Activated CD4-positive, alpha-beta T cell treated with anti-CD3 and anti-CD28 coated beads for 36 hours (primary cell): ENCODE data around the gene ACAT2. TPM values are rescaled to one million over a fixed set of nuclear protein-coding genes. Genes with fewer than 3 reads are reported as not detected.

Experiments
- ATAC-seq: fragments of 200-7000 bp; cut with Tn5 transposase; one replicate; pipeline ENCODE4 v1.10.0; 2021; ENCODE audit warnings: mild to moderate bottlenecking, moderate library complexity
- CTCF ChIA-PET: fragments of 350-600 bp; sonication (Branson Sonifier 250); formaldehyde crosslinking; loops from one replicate; lab custom pipeline; 2021; ENCODE audit warnings: antibody characterized with exemption; lab: Charles Lee
- POLR2A ChIA-PET: fragments of 350-600 bp; sonication (Branson Sonifier 250); formaldehyde crosslinking; loops from one replicate; lab custom pipeline; 2021; ENCODE audit warnings: antibody characterized with exemption, inconsistent platforms; lab: Charles Lee
- DNase-seq: peaks from one replicate; pipeline ENCODE4 v3.0.0-alpha.2; 2020
- H3K27ac Mint-ChIP-seq: one replicate; pipeline ENCODE4 v1.8.0; 2021; ENCODE audit warnings: mixed read lengths
- H3K27me3 Mint-ChIP-seq: one replicate; pipeline ENCODE4 v1.8.0; 2021; ENCODE audit warnings: mixed read lengths
- H3K36me3 Mint-ChIP-seq: one replicate; pipeline ENCODE4 v1.8.0; 2021; ENCODE audit warnings: low read depth, mixed read lengths
- H3K4me1 Mint-ChIP-seq: one replicate; pipeline ENCODE4 v1.8.0; 2021; ENCODE audit warnings: mixed read lengths
- H3K4me3 Mint-ChIP-seq: one replicate; pipeline ENCODE4 v1.8.0; 2021; ENCODE audit warnings: mild to moderate bottlenecking, moderate library complexity, mixed read lengths
- H3K9me3 Mint-ChIP-seq: one replicate; pipeline ENCODE4 v1.8.0; 2021; ENCODE audit warnings: low read depth, mixed read lengths
- intact Hi-C, 2 experiments: fragments of 100-400 bp; cut with DNase I in 1 of 2; cut with micrococcal nuclease in 1 of 2; formaldehyde crosslinking; loops; one replicate each; pipeline versions ENCODE4 v1.14.2 to v1.15.1; 2022 to 2024; cut with DNase I, micrococcal nuclease
- total RNA-seq, 2 experiments: library from RNA; stranded (reverse); gene quantifications; one replicate each; pipeline ENCODE4 v1.2.3, GENCODE V29; 2021

ACAT2 gene
- total RNA-seq, 2 experiments from 2014 or later = 55.0 to 82.1 TPM

GRCh38 chr6:159769470-159769869 lies 7.6 kb downstream of the ACAT2 start:
- DNase-seq (no peak), ATAC-seq (peak; percentile 86)
- no peak overlapping the region for H3K27ac Mint-ChIP-seq
- no peaks in the 10 kb centered on the region for H3K27me3 Mint-ChIP-seq
- POLR2A ChIA-PET = interaction anchor here (0.6 to 0.7 kb wide), 2 partner anchors 8 to 38 kb away, joined by 3 read pairs; no protein-coding TSS in a partner anchor
- H3K9me3 Mint-ChIP-seq = peaks cover 2% of the 10 kb centered on the region
- H3K4me3 Mint-ChIP-seq = no peak overlapping the region
- H3K4me1 Mint-ChIP-seq = peaks cover 17% of the 10 kb centered on the region
- CTCF ChIA-PET = interaction anchor here (0.6 to 1.4 kb wide), 5 partner anchors 11 to 37 kb away, joined by 3 to 5 read pairs (median 3); no protein-coding TSS in a partner anchor
- peaks cover 62% of the 10 kb centered on the region for H3K36me3 Mint-ChIP-seq
- intact Hi-C loops = no loop called here

GRCh38 chr6:159772196-159772595 lies 10.4 kb downstream of the ACAT2 start:
- POLR2A ChIA-PET = interaction anchor here (1.1 to 1.2 kb wide), 2 partner anchors 10 kb away, joined by 4 read pairs; partner anchors contain the start of gene ACAT2
- intact Hi-C loops = no loop called here
- ATAC-seq = no peak
- no peak for DNase-seq
- H3K4me3 Mint-ChIP-seq = no peak overlapping the region
- no peaks in the 10 kb centered on the region for H3K27me3 Mint-ChIP-seq
- H3K4me1 Mint-ChIP-seq = peaks cover 10% of the 10 kb centered on the region
- H3K36me3 Mint-ChIP-seq = peaks cover 48% of the 10 kb centered on the region
- H3K9me3 Mint-ChIP-seq = peaks cover 2% of the 10 kb centered on the region
- H3K27ac Mint-ChIP-seq = no peak overlapping the region
- CTCF ChIA-PET = no interaction called here

GRCh38 chr6:159777240-159777904 lies 15.5 kb downstream of the ACAT2 start:
- ATAC-seq (no peak), DNase-seq (no peak)
- Mint-ChIP-seq H3K27ac (peak overlapping the region; percentile 6), H3K36me3 (peaks cover 51% of the 10 kb centered on the region), H3K9me3 (no peaks in the 10 kb centered on the region), H3K4me3 (no peak overlapping the region), H3K27me3 (no peaks in the 10 kb centered on the region), H3K4me1 (peaks cover 9% of the 10 kb centered on the region)
- CTCF ChIA-PET = interaction anchor here (1.1 kb wide), 1 partner anchor 74 kb away, joined by 3 read pairs; no protein-coding TSS in a partner anchor
- intact Hi-C loops = no loop called here
- POLR2A ChIA-PET = interaction anchor here (0.9 to 1.0 kb wide), 2 partner anchors 11 to 16 kb away, joined by 3 read pairs; partner anchors contain the start of gene ACAT2

GRCh38 chr6:159778131-159778530 lies 16.3 kb downstream of the ACAT2 start:
- no peaks in the 10 kb centered on the region for H3K27me3 Mint-ChIP-seq
- CTCF ChIA-PET = no interaction called here
- H3K4me3 Mint-ChIP-seq = no peak overlapping the region
- POLR2A ChIA-PET = no interaction called here
- H3K27ac Mint-ChIP-seq = peak overlapping the region; percentile 17
- DNase-seq (no peak), ATAC-seq (no peak)
- H3K4me1 Mint-ChIP-seq = peaks cover 17% of the 10 kb centered on the region
- peaks cover 59% of the 10 kb centered on the region for H3K36me3 Mint-ChIP-seq
- no peaks in the 10 kb centered on the region for H3K9me3 Mint-ChIP-seq
- intact Hi-C loops = no loop called here

- intact Hi-C loops = no loop called here
- Mint-ChIP-seq H3K4me1 (peaks cover 20% of the 10 kb centered on the region), H3K4me3 (no peak overlapping the region), H3K36me3 (peaks cover 61% of the 10 kb centered on the region), H3K9me3 (no peaks in the 10 kb centered on the region), H3K27me3 (no peaks in the 10 kb centered on the region), H3K27ac (peak overlapping the region; percentile 17)
- DNase-seq = no peak
- ChIA-PET POLR2A (no interaction called here), CTCF (no interaction called here)
- ATAC-seq = no peak
Observed at GRCh38 chr6:159778542-159779103, 16.8 kb downstream of the ACAT2 start.

- POLR2A ChIA-PET = interaction anchor here (2.4 to 5.6 kb wide), 3 partner anchors 28 to 95 kb away, joined by 15 to 44 read pairs (median 24); partner anchors contain the start of genes ACAT2, SOD2 and WTAP
- Mint-ChIP-seq H3K4me1 (peaks cover 60% of the 10 kb centered on the region), H3K36me3 (peaks cover 75% of the 10 kb centered on the region), H3K4me3 (peak overlapping the region; percentile 86), H3K27me3 (no peaks in the 10 kb centered on the region), H3K9me3 (no peaks in the 10 kb centered on the region), H3K27ac (peak overlapping the region; percentile 99)
- intact Hi-C loops = loop anchor here in 1 of 2 experiments (2.0 to 5.0 kb wide), 3 partner anchors 36 to 971 kb away; partner anchors contain the start of gene EZR
- CTCF ChIA-PET = no interaction called here
- DNase-seq (peak; percentile 38), ATAC-seq (no peak)
Observed at GRCh38 chr6:159788276-159788675, 26.4 kb downstream of the ACAT2 start.

- intact Hi-C loops = loop anchor here (1.0 to 5.0 kb wide), 7 partner anchors 27 to 972 kb away; partner anchors contain the start of genes ACAT2 (in 2 of the 2), WTAP (in 2 of the 2), EZR (in 1 of the 2) and IGF2R (in 1 of the 2)
- DNase-seq = peak; percentile 49
- POLR2A ChIA-PET = interaction anchor here (1.3 to 5.6 kb wide), 4 partner anchors 28 to 180 kb away, joined by 5 to 44 read pairs (median 20); partner anchors contain the start of genes ACAT2, IGF2R, SOD2 and WTAP
Observed at GRCh38 chr6:159788753-159789376, 27.0 kb downstream of the ACAT2 start.

GRCh38 chr6:159789377-159790148 lies 27.7 kb downstream of the ACAT2 start, which contains the start of gene TCP1:
Gene TCP1, minus strand, starts transcription at chr6:159789602. Its CDS starts 134 bp downstream, at chr6:159789468.
- peaks cover 62% of the 10 kb centered on the region for H3K4me1 Mint-ChIP-seq
- ChIA-PET CTCF (interaction anchor here (0.6 to 2.9 kb wide), 12 partner anchors 8 to 184 kb away, joined by 3 to 13 read pairs (median 4); no protein-coding TSS in a partner anchor), POLR2A (interaction anchor here (0.5 to 5.6 kb wide), 14 partner anchors 19 to 731 kb away, joined by 3 to 44 read pairs (median 4); partner anchors contain the start of genes ACAT2, IGF2R, SOD2 and WTAP)
- DNase-seq = peak; percentile 100
- intact Hi-C loops = loop anchor here (1.0 to 5.0 kb wide), 10 partner anchors 27 to 972 kb away; partner anchors contain the start of genes ACAT2 (in 2 of the 2), SOD2 (in 2 of the 2), WTAP (in 2 of the 2) and EZR (in 1 of the 2)
- peak within 1 kb of the TSS; percentile 86 for H3K4me3 Mint-ChIP-seq
- H3K27me3 Mint-ChIP-seq = no peaks in the 10 kb centered on the region
- peak within 1 kb of the TSS; percentile 99 for H3K27ac Mint-ChIP-seq
- H3K36me3 Mint-ChIP-seq = peaks cover 78% of the 10 kb centered on the region
- ATAC-seq = peak; percentile 89
- H3K9me3 Mint-ChIP-seq = no peaks in the 10 kb centered on the region

More at GRCh38 chr6:159788753-159789376, 27.0 kb downstream of the ACAT2 start:
- no peaks in the 10 kb centered on the region for H3K9me3 Mint-ChIP-seq
- H3K27me3 Mint-ChIP-seq = no peaks in the 10 kb centered on the region
- peak overlapping the region; percentile 86 for H3K4me3 Mint-ChIP-seq
- H3K27ac Mint-ChIP-seq = peak overlapping the region; percentile 99
- H3K36me3 Mint-ChIP-seq = peaks cover 76% of the 10 kb centered on the region
- ATAC-seq = no peak
- CTCF ChIA-PET = interaction anchor here (1.4 to 2.9 kb wide), 2 partner anchors 98 to 185 kb away, joined by 3 to 13 read pairs; no protein-coding TSS in a partner anchor
- peaks cover 60% of the 10 kb centered on the region for H3K4me1 Mint-ChIP-seq

GRCh38 chr6:159790149-159790955 lies 28.5 kb downstream of the ACAT2 start, which contains the start of gene MRPL18:
Gene MRPL18, plus strand, starts transcription at chr6:159790467. Its CDS starts 121 bp downstream, at chr6:159790588.
- Mint-ChIP-seq H3K27me3 (no peaks in the 10 kb centered on the region), H3K9me3 (no peaks in the 10 kb centered on the region), H3K27ac (peak within 1 kb of the TSS; percentile 99), H3K4me1 (peaks cover 60% of the 10 kb centered on the region), H3K4me3 (peak within 1 kb of the TSS; percentile 86), H3K36me3 (peaks cover 75% of the 10 kb centered on the region)
- ChIA-PET CTCF (interaction anchor here (0.6 to 2.9 kb wide), 13 partner anchors 8 to 183 kb away, joined by 3 to 13 read pairs (median 4); no protein-coding TSS in a partner anchor), POLR2A (interaction anchor here (0.5 to 5.6 kb wide), 13 partner anchors 20 to 730 kb away, joined by 3 to 44 read pairs (median 5); partner anchors contain the start of genes ACAT2, IGF2R, SOD2 and WTAP)
- DNase-seq (peak; percentile 94), ATAC-seq (peak; percentile 85)
- intact Hi-C loops = loop anchor here (1.0 to 5.0 kb wide), 3 partner anchors 98 to 142 kb away; partner anchors contain the start of gene SOD2 (in 1 of the 2)
